ENCODE results near the gene RAD51B. TPM values are rescaled to one million over a fixed set of nuclear protein-coding genes. Genes with fewer than 3 reads are reported as not detected.

Gene RAD51B
- total RNA-seq, 1 donor from 2014 or later = 16.7 TPM

GRCh38 chr14:68691031-68691791 lies 871.6 kb downstream of the RAD51B start:
- Mint-ChIP-seq H3K4me1 (peaks cover 71% of the 10 kb centered on the region), H3K9me3 (peaks cover 4% of the 10 kb centered on the region), H3K27me3 (ENCODE audit: low read depth) (no peaks in the 10 kb centered on the region), H3K36me3 (ENCODE audit: low read depth) (peaks cover 2% of the 10 kb centered on the region), H3K27ac (ENCODE audit: unreplicated experiment) (peak overlapping the region; percentile 91), H3K4me3 (peak overlapping the region; percentile 83)
- peak; percentile 81 for DNase-seq (ENCODE audit: low read depth, low spot score)
- no peak for TF ChIP-seq CTCF (conservative IDR thresholded peaks at IDR 0.05)

GRCh38 chr14:68691792-68692118 lies 872.2 kb downstream of the RAD51B start:
- H3K9me3 Mint-ChIP-seq = peaks cover 4% of the 10 kb centered on the region
- peak overlapping the region; percentile 91 for H3K27ac Mint-ChIP-seq (ENCODE audit: unreplicated experiment)
- no peak for TF ChIP-seq CTCF (conservative IDR thresholded peaks at IDR 0.05)
- peaks cover 2% of the 10 kb centered on the region for H3K36me3 Mint-ChIP-seq (ENCODE audit: low read depth)
- no peaks in the 10 kb centered on the region for H3K27me3 Mint-ChIP-seq (ENCODE audit: low read depth)
- peaks cover 66% of the 10 kb centered on the region for H3K4me1 Mint-ChIP-seq
- DNase-seq (ENCODE audit: low read depth, low spot score) = no peak
- H3K4me3 Mint-ChIP-seq = peak overlapping the region; percentile 83

GRCh38 chr14:68692216-68692615 lies 872.6 kb downstream of the RAD51B start:
- peak overlapping the region; percentile 82 for H3K27ac Mint-ChIP-seq (ENCODE audit: unreplicated experiment)
- TF ChIP-seq CTCF (conservative IDR thresholded peaks at IDR 0.05) = no peak
- peaks cover 4% of the 10 kb centered on the region for H3K9me3 Mint-ChIP-seq
- no peak for DNase-seq (ENCODE audit: low read depth, low spot score)
- peaks cover 63% of the 10 kb centered on the region for H3K4me1 Mint-ChIP-seq
- H3K4me3 Mint-ChIP-seq = peak overlapping the region; percentile 83
- peaks cover 2% of the 10 kb centered on the region for H3K36me3 Mint-ChIP-seq (ENCODE audit: low read depth)
- no peaks in the 10 kb centered on the region for H3K27me3 Mint-ChIP-seq (ENCODE audit: low read depth)

GRCh38 chr14:68692916-68693771 lies 873.6 kb downstream of the RAD51B start:
- Mint-ChIP-seq H3K27me3 (ENCODE audit: low read depth) (no peaks in the 10 kb centered on the region), H3K27ac (ENCODE audit: unreplicated experiment) (peak overlapping the region; percentile 36), H3K36me3 (ENCODE audit: low read depth) (no peaks in the 10 kb centered on the region), H3K4me1 (peaks cover 54% of the 10 kb centered on the region), H3K4me3 (no peak overlapping the region), H3K9me3 (peaks cover 8% of the 10 kb centered on the region)
- DNase-seq (ENCODE audit: low read depth, low spot score) = no peak
- no peak for TF ChIP-seq CTCF (conservative IDR thresholded peaks at IDR 0.05)

GRCh38 chr14:68693926-68694325 lies 874.3 kb downstream of the RAD51B start:
- Mint-ChIP-seq H3K4me1 (peaks cover 46% of the 10 kb centered on the region), H3K4me3 (no peak overlapping the region), H3K27me3 (ENCODE audit: low read depth) (no peaks in the 10 kb centered on the region), H3K27ac (ENCODE audit: unreplicated experiment) (peak overlapping the region; percentile 78), H3K36me3 (ENCODE audit: low read depth) (no peaks in the 10 kb centered on the region), H3K9me3 (peaks cover 10% of the 10 kb centered on the region)
- no peak for TF ChIP-seq CTCF (conservative IDR thresholded peaks at IDR 0.05)
- no peak for DNase-seq (ENCODE audit: low read depth, low spot score)
